ENCODE measurements around the gene PUSL1.

Gene PUSL1, protein sequence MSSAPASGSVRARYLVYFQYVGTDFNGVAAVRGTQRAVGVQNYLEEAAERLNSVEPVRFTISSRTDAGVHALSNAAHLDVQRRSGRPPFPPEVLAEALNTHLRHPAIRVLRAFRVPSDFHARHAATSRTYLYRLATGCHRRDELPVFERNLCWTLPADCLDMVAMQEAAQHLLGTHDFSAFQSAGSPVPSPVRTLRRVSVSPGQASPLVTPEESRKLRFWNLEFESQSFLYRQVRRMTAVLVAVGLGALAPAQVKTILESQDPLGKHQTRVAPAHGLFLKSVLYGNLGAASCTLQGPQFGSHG

DNA sequence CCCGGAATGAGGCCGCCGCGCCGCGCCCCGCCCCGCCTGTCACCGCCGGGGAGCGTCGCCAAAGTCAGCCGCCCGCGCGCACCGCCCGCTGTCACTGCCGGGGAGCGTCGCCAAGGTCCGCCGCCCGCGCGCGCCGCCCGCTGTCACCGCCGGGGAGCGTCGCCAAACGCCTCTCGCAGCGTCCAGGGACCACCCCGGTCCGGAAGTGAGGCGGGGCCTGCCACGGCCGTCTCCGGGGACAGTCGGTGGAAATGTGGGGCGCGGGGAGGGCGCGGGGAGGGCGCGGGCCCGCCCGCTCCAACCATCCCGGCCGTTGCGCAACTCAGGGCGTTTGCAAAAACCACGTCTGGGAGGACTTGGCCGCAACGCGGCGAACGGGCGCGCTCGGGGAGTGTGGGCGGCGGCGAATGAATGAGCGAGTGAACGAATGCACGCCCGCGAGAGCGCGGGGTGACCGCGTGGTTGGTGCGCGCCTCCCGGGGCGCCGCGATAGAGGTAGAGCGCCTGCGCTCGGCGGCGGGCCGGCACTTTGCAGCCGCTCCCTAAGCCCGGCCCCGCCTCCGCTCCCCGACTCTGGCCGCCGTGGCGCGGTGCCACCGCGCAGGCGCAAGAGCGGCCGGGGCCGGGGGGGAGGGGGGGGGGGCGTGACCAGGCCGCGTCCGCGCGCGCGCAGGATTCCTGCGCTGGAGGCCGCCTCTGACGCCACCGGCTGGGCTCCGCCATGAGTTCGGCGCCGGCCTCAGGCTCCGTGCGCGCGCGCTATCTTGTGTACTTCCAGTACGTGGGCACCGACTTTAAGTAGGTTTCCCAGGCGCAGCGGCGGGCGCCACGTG, at the start of gene PUSL1, which contains the start of gene ACAP3:
PUSL1 (plus strand) TSS at position 675 of the 833 bp plus-strand sequence; CDS start at position 722, 47 bp downstream.
ACAP3 (minus strand) TSS at position 8 of the 833 bp plus-strand sequence. CDS start 115 bp downstream, outside the sequence.
- DNase-seq, result peak in 55 of 56 donors; percentile 61 to 98 (median 88)

DNA sequence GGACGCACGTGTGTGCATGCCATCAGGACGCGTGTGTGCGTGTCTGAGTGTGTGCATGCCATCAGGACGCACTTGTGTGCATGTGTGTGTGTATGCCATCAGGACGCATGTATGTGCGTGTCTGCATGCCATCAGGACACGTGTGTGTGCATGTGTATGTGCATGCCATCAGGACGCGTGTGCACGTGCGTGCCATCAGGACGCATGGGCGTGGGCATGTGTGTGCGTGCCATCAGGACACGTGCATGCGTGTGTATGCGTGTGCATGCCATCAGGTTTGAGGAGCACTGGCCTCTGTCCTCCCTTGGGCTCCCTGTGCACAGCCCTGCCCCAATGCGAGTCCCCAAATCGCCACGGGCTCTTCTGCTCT, 49.3 kb upstream of the PUSL1 start:
- DNase-seq, result no peak

DNA sequence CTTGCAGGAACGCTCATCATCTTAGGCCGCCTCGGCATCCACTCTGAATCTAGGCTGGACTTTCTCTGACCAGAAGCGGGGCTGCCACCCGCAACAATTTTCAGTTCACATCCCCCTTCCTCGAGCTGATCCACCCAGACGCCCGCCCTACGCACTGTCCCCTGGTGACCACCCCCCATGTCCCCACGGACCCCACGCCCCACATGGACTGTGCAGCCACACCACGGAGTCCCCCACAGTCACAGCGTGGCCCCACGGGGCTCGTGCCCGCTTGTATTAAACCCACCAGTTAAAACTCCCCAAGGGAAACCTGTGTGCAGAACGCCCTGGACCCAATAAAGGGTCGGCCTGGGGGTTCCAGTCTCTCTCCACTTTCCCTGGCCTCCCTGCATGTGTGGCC, 48.9 kb upstream of the PUSL1 start:
- DNase-seq, result no peak

DNA sequence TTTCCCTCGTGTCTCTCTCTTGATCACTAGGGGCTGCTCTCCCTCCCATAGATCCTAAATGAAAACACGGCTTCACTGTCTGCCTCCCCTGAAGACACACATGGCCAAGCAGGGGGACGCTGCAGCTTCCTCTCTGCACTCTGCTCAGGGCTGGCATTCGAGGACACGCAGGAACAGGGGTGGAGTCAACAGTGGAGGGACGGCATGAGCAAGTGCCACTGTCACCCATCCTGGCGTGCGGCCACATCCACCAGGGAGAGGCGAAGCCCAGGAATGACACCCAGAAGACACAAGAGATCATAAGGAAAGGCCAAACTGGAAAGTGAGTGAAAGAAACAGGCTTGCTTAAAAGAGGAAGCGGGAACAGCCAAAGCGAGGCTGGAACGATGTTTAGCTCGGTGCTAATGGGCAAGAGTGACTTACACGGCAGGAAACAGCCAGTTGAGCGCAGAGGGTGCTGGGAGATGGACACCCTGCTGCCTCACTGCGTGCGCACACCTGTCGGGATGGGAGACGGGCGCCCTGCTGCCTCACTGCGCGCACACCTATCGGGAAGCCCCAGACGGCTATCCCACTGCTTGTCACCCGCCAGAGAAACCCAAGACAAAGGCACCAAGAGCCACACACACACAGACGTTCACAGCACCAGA, 48.3 kb upstream of the PUSL1 start:
- DNase-seq, result peak in 3 of 56 donors; percentile 11 to 27 (median 24)

DNA sequence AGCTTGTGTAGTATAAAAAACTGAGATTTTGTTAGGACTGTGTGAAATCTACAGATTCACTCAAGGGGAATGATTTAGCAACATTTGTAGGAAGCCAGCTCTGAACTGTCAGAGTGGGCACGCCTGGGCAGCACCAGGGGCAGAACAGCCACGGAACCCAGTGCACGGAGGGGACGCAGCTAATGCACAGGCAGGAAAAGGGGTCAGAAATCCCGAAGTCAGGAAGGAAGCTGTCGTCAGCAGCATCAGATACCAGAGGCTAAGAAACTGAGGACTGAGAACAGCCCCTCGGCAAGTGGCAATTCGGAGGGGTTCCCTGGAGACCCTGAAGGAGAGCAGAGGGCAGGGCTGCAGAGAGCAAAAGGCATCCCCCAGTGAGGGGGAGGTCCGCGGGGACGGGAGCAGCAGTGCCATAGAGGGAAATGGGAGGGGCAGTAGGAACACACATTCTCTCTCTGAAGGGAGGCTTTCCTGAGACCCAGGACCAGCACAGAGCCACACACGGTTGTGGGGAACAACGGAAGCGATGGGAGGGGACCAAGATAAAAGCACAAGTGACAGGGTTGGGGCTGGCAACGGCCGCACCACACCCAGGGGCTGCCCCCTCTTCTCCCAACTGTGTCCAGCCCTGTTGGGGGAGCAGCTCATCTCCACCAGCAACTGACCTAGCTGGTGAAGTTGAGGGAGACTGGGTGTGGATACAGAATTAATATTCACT, 47.4 kb upstream of the PUSL1 start:
- no peak for DNase-seq

DNA sequence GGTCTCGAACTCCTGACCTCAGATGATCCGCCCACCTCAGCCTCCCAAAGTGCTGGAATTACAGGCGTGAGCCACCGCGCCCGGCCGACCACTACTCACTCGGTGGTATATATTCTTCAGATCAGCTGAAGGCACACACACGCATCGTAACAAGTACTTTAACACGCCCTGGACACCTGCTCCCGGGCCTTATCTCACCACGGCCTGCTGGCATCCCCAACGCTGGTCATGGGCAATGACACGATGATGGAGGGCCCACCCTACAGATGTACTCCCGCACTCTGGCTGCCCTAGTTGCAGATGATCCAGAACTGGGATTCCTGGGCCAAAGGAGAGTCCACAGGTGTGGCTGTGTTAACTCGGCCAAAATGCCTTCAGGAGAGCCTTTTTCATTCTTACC, 46.3 kb upstream of the PUSL1 start:
- DNase-seq, result no peak

DNA sequence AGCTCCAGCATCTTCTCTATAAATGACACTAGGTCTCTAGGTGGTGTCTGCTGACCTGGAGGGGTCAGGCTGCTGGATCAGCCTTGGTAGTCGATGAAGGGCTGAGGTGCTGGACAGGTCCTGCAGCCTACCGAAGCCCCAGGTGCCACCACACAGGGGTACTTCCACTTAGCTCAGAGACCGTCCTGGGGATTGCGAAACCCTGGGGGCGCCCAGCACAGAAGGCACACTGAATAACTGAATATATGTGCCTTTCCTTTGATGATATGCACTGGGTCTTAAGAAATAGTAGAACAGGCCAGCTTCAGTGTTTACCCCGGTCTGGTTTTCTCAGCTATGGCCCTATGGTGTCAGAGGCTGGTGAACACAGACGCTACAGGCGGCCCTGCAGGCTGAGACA, 45.6 kb upstream of the PUSL1 start:
- DNase-seq, result no peak

DNA sequence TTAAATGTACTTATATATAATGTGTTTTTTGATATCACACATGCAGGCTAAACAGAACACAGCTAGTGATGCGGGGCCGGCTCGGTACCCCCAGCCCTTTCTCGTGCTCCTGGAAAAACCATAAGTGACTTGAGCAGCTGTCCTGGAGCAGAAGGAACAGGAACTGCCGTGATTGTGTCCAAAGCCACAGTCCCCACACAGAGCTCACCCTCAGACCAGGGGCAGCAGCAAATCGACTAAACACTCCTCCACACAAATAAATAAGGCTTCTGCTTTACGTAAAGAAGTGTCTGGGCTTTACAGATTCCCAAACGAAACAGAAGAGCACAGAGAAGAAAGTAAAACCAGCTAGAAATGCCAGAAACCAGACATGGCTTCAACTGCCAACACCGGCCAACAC, 44.4 kb upstream of the PUSL1 start:
- no peak for DNase-seq

DNA sequence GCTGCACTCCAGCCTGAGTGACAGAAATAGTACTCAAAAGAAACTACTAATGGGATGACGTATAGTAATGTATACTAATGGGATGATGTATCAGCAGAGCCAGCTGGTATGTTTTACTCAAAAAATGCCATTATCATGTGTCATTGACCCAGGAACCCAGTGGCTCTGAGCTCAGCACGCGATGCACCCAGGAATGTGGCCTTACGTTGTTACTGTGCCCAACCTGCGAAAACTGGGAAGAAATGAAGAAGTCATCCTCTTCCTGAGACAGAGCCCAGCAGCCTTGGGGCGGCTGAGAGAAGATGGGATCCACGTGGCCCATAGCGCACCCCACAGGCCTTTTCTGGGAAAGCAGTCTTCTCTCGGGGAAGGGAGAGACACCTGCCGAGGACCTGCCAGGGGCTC, 43.5 kb upstream of the PUSL1 start:
- no peak for DNase-seq

DNA sequence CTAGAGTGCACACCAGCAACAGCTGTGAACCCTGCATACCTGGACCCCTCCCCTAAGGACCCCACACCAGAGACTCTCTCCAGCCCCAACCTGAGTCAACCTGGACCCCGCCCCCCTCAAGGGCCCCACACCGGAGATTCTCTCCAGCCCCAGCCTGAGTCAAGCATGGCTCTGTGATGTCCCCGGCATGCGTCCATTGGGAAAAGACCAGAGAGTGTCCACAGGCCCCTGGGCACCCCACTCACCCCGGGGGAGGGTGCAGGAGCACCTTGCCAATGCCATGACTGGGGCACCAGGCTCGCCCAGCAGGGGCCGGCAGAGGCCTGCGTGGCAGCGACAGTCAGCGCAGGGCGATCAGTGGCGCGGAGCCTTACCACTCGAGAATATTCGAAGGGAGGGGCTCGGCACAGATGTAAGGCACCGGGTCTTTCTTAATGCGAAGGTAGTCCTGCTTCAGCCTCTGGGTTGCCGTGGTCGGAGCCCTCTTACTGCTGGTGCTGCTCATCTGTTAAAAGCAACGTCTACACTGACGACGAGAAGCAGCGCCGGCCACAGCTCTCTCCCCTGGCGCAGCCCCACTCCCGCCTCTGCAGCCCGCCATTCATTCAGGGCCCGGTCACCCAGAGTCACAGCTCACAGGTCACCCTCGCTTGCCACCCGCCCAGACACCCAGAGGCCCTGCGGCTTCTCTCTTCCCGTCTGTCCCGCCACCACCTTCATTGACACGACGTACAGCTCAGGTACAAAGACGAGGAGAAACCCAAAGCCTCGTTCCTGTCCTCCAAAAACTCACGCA, 40.7 kb upstream of the PUSL1 start:
- no peak for DNase-seq

DNA sequence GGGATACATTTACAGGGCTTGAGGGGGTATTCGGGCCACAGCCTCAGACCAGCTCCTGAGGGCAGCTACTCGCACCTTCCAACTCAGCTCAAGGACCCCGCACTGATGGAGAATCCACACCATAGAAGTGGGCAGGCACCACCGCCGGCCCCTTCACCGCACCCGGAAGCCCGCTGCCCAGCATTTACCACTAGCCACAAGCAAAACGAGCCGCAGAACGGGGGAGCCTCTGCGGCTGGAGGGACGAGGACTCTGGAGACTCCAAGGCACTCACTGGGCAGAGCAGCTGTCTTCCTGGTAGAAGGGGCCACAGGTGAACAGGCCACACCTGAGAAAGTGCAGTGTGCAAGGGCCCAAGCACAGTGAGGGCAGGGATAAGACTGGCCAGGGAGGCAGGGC, 40.1 kb upstream of the PUSL1 start:
- DNase-seq, result no peak

DNA sequence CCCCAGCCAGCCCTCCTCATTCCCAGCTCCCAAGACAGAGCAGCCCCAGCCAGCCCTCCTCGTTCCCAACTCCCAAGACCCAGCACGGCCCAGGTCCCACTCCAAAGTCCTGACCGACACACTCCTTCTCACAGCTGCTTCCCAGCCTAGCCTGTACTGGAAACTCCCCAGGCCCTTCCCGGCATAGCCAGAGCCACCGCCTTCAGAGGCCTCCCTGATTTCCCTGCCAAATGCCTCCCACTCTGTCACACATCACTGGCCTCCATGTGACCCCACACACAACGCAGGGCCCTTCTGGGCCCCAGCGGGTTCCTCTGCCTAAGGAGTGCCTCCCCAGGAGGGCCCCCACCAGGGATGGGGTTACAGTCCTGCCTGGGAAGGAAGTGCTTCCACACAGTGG, 37.6 kb upstream of the PUSL1 start:
- no peak for DNase-seq

DNA sequence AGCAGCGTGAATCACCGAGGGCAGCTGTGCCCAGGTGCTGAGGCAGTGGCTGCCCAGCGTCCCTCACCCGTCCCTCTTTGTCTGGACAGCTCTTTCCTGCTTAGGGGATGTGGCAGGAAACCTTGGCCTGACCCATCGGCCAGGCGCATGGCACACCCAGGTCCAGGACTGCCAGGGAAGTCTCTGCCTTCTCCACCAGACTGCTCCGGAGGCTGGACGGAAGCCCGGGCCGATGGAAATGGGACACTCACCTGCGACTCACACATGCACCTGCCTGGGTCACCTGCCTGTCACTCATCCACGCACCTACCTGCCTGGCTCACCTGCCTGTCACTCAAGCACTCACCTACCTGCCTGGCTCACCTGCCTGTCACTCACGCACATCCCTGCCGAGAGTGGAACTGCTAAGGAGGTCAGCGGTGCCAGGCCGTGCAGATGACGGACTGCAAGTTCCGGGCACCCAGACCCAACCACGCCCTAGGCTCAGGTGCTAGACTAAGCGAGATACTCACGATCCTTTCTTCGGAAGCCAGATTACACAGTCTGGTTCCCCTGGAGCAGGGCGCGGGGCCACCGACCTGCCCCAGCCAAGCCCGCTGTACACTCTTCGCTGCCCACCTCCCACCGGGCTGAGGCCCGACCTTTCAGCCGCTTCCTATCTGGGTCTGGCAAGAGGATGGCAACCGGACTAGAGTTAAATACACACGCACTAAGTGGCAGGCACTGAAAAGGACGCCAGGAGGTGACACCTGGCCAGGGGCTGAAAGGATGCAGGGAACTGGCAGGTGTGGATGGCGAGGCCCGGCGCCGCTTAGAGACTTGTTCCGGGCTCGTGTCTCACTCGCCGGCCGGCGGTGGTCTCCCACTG, 35.8 kb upstream of the PUSL1 start:
- DNase-seq, result no peak

DNA sequence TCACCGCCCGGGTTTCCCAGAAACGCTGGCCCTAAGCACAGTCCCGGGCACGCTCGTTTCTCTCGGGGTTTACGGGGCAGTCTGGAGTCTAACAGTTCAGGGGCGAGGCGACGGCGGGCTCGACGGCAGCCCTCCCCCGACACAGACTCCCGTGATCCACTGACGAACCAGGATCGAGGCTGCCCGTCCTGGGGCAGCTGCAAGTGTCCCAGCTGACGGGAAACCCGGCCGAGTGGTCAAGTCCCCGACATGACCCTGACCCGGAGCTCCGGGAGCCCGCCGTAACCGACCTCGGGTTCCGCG, 35.2 kb upstream of the PUSL1 start:
- no peak for DNase-seq

DNA sequence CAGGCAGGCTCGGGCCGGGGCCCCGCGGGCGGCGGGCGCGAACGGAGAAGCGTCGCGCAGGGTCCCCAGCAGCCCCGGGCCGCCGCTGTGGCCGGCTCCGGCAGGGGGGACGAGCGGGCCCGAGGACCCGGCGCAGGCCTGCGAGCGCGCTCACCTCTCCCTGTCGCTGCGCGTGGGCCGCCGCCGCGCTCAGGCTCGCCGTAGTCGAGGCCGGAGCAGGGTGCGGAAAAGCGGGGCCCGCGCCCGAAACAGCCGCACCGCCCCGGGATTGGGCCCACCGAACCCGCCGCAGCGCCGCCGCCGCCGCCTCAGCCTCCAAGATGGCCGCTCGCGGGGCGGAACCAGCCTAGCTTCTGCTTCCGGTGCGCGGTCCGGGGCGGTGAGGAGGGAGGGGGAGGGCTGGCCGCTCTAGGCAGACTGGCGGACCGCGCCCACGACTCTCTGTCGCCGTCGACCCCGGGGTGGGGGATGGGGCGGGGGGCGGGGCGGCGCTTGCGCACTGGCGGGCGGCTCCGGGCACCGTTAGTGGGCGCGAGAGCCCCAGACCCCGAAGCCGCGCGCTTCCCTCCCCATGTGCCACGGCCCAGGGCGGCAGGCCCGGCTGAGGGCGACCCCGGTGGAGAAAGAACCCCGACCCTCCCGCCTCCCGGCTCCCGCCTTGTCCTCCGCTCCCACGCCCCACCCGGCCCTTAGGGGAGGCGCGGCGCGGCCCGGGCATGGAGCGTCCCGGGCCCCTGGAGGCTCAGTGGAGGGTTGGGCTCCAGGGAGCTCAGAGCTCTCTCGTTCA, 34.7 kb upstream of the PUSL1 start, which contains the start of gene UBE2J2:
UBE2J2 (minus strand) TSS at position 343 of the 787 bp plus-strand sequence. CDS start 5,862 bp downstream, outside the sequence.
- peak; percentile 14 to 96 (median 89) for DNase-seq

DNA sequence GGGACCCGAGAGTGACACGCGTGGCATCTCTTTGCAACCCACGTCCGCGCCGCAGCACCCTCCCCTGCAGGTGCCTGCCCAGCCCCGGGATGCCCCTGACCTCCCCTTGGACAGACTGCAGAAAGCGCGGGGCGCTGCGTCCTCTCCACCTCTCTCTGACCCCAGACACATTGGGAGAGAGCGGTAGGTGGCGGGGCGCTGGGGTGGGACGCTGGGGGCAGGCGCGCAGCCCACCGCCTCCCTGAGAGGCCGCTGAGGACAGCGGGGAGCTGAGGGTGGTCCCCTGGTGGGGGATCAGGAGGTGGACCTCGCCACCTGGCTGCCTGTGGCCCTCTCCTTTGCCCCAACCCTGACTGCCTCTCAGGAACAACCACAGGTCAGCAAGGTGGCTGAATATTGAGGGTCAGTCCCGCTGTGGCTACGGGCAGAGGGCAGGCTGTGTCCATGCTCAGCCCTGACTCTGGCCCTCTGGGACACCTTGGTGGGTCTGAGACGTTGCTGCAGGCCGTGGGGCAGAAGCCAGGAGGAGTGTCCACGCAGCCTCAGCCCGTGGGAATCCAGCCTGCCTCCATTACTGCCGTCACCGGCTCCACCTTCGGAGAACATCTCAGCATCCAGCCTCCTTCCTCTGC, 34.0 kb upstream of the PUSL1 start:
- DNase-seq, result peak in 3 of 56 donors; percentile 50 to 63 (median 53)

DNA sequence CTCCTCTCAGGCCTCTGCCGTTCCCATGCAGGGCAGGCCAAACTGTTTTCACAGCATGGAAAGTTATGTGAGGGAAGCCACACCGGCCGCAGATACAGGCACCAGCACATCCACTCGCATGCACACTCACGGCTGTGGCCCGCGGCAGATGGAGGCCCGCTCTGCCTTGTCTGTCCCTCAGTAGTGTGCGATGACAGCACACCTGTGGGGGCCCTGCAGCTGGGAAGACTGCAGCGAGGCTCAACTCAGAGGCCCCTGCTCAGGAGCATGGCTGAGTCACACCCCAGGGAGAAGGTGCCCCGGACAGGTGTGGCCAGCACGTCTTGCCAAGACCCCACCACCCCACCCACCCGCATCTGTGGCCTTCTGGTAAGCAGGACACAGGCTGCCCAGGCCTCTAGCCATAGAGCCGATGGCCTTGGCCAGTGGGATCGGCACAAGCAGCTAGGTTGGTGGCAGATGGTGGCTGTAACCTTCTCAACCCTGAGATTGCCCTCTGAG, 33.4 kb upstream of the PUSL1 start:
- no peak for DNase-seq

DNA sequence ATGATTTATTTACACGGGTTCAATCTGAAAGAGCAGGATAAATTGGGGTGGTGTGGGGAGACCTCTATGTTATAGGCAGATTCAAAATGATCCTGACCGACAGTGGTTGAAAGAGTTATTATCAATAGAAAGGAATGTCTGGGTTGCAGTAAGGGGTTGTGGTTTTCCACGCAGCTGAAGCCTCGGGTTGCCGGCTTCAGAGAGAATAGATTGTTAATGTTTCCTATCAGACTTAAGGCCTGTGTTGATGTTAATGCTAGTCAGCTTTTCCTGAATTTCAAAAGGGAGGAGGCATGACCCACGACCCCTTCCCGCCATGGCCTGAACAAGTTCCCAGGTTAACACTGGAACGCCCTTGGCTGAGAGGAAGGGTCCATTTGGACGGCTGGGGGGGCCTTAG, 32.6 kb upstream of the PUSL1 start:
- DNase-seq, result no peak

Data from amygdala (tissue), 56 donors.